Measurements from ENCODE around the gene ACD.
"Not testable (repeated sequence)": the region's sequence is repeated elsewhere in the genome, so short reads cannot be mapped to it uniquely, and the experiment has no call there.

Gene ACD

GRCh38 chr16:67659675-67660563 is at the start of gene ACD:
ACD (minus strand) TSS chr16:67660260; CDS start chr16:67660220, 40 bp downstream.
- peak; percentile 87 for DNase-seq

DNA sequence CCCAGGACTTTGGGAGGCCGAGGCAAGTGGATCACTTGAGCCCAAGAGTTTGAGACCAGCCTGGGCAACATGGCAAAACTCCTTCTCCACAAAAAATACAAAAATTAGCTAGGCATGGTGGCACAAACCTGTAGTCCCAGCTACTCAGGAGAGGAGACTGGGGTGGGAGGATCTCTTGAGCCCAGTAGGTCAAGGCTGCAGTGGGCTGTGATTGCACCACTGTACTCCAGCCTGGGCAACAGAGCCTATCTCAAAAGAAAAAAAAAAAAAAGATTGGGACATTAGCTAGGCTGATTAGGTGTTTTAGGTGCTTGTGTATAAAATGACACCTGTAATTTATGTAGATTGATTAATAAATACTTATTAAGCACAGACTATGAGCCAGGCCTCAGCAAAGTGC is 49.0 kb upstream of the ACD start:
- DNase-seq: no peak

DNA sequence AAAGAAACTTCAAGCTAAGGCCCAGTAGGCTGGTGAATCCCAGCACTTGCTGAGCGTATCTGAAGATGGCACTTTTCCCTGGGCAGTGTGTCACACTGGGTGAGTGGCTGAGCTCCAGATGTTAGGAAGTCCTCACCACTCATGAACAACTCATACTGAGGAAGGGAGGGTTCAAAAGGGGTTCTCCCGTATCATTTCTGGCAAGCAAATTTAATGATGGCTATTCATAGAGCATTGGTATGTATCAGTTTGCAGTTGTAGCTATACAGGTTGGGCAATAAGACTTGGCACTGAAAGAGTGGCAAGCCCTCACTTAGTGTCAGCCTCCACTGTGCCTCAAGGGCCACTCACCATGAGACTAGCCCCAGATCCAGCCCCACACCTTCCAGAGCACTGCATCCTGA is 48.3 kb upstream of the ACD start:
- no peak for DNase-seq

- no peak for DNase-seq
These were observed 47.7 kb upstream of the ACD start for GRCh38 chr16:67707790-67708189.

DNA sequence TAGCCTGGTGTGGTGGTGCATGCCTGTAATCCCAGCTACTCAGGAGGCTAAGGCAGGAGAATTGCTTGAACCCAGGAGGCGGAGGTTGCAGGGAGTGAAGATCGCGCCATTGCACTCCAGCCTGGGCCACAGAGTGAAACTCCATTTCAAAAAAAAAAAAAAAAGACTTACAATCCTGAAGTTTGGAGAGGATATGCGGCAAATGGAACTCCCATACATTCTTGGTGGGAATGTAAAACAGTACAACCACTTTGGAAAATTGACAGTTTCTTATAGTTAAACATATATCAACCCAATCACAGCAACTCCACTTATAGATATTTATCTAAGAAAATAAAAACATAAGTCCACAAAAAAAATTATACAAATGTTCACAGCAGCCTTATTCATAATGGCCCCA is 47.1 kb upstream of the ACD start:
- no peak for DNase-seq

DNA sequence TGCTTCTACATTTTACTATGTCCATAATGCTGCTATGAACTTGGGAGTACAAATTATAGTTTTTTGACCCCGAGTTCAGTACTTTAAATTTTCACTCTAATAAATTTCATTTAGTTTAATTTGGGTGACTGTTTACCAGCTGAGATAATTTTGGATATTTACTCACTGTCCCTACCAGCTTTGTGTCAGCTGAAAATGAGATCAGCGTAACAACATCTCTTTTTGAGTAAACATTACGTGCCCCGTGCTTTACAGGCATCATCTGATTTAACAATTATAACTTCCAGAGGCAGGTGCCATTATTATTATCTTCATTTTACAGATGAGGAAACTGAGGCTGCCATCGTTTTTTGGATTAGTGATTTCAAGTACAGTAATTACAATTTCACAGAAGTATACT is 44.0 kb upstream of the ACD start:
- DNase-seq: no peak

GRCh38 chr16:67703626-67704025 is 43.6 kb upstream of the ACD start:
- DNase-seq: no peak

- DNase-seq: no peak
These were observed 42.1 kb upstream of the ACD start for GRCh38 chr16:67702130-67702529.

DNA sequence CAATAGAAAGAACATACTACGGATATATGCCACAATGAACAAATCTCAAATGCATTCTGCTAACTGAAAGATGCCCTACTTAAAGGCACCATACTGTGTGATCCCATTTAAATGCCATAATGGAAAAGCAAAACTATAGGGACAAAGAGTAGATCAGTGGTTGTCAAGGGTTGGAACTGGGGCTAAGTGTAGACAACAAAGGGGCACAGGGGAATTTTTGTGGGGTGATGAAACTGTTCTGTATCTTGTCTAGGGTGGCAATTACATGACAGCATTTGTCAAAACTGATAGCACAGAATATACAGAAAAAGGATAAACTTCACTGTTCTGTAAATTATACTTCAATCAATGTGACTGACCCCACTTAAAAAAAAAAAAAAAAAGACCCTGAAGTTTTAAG is 41.4 kb upstream of the ACD start:
- no peak for DNase-seq

DNA sequence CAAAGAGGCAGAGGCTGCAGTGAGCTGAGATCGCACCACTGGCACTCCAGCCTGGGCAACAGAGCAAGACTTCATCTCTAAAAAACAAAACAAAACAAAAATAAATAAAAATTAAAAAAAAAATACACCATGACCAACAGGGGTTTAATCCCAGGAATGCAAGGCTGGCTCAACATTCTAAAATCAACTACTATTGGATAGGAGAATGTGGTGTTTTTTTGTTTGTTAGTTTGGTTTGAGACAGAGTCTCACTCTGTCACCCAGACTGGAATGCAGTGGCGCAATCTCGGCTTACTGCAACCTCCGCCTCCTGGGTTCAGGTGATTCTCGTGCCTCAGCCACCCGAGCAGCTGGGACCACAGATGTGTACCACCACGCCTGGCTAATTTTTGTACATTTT is 39.2 kb upstream of the ACD start:
- no peak for DNase-seq

DNA sequence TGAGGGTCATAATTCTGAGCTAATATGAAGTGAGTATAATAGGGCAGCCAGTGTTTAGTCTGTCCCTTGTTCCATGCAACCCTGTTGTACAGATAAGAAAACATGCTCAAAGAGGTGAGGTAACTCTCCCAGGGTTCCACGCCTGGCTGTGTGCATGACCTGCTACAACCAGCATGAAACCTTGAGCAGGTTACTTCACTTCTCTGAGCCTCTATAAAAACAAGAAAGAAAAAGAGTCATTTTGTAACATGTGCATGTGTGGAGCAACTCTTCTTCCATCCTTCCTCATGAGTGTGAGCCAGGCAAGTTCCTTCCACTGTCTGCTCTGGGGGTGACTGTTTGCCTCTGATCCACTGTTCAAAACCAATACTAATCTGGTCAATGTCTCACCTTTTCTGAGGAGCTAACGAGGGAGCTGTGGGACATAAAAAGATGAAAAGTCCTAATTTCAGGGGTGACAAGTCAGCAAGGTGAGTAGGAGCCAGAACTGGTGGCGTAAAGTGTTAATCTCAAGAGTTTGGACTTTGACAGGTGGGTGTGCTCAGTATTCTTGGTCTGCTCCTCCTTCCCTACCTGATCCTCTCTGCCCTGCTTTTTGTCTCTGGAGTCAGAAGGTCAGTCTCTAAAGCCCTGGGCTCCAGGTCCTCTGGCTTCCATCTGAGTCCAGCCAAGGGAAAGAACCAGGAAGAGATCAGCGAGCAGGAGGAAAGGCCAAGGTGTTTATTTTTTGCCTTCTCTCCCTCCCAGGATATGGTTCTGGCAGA is 37.5 kb upstream of the ACD start:
- no peak for DNase-seq

- no peak for DNase-seq
These were observed 34.6 kb upstream of the ACD start for GRCh38 chr16:67694611-67695010.

DNA sequence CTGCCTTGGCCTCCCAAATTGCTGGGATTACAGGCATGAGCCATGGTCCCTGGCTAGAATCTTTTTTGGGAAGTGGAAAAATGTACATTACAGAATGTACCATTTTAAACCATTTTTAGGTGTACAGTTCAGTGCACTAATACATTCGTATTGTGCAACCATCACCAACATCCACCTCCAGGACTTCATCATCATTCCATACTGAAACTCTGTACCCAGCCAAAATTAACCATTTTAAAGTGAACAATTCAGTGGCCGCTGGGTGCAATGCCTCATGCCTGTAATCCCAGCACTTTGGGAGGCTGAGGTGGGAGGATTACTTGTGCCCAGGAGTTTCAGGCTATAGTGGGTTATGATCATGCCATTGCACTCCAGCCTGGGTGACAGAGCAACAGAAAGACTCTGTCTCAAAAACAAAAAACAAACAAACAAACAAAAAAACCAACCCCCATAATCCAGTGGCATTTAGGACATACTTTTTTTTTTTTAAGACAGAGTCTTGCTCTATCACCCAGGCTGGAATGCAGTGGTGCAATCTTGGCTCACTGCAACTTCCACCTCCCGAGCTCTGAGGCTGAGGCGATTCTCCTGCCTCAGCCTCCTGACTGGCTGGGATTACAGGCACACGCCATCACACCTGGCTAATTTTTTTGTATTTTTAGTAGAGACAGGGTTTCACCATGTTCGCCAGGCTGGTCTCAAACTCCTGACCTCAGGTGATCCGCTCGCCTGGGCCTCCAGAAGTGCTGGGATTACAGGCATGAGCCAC is 33.6 kb upstream of the ACD start:
- DNase-seq: not testable (repeated sequence)

GRCh38 chr16:67685388-67686112 is 25.5 kb upstream of the ACD start:
- DNase-seq: no peak

DNA sequence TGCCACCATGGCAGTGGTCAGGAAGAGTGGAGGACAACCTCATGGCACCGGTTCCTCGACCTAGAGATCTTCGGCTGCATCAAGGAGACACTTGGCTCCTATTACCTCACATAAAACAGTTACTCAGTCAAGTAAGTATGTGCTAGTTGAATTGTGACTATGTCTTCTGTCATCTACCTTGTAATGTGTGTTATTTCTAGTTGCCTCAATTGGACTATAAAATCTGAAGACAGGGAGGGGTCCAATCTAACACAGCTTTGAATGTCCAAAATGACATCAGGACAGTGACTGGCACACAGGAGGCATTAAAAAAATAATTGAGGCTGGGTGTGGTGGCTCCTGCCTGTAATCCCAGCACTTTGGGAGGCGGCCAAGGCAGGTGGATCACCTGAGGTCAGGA is 23.7 kb upstream of the ACD start:
- no peak for DNase-seq

DNA sequence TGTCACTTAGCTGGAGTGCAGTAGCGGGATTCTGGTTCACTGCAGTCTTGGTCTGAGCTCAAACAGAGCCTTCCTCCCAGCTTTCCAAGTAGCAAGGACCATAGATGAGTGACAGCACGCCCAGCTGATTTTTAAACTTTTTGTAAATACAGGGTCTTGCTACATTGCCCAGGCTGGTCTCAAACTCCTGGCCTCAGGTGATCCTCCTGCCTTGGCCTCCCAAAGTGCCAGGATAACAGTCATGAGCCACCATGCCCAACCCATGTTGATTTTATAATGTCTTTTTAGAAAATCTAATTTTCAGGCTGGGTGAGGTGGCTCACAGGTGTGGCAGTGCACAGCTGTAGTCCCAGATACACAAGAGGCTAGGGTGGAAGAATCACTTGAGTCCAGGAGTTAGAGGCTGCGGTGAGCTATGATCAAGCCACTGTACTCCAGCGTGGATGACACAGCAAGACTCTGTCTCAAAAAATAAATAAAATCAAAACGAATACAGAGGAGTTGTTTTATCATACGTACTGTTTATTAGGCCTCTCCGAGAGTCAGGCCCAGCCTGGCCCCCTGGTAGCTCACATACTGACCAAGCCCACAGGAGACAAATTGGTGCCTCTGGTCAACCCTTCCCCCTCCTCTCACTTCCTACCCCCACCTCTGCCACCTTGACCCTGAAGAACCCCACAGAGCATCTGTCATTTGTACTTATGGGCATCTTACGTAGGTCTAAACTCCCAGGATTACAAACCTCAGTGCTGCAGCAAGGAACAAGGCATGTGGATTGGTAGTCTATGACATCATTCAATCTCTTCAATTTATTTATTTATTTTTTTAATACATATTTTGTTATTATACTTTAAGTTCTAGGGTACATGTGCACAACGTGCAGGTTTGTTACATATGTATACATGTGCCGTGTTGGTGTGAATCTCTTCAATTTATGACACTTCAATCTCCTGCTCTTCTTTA is 20.2 kb upstream of the ACD start:
- no peak for DNase-seq

DNA sequence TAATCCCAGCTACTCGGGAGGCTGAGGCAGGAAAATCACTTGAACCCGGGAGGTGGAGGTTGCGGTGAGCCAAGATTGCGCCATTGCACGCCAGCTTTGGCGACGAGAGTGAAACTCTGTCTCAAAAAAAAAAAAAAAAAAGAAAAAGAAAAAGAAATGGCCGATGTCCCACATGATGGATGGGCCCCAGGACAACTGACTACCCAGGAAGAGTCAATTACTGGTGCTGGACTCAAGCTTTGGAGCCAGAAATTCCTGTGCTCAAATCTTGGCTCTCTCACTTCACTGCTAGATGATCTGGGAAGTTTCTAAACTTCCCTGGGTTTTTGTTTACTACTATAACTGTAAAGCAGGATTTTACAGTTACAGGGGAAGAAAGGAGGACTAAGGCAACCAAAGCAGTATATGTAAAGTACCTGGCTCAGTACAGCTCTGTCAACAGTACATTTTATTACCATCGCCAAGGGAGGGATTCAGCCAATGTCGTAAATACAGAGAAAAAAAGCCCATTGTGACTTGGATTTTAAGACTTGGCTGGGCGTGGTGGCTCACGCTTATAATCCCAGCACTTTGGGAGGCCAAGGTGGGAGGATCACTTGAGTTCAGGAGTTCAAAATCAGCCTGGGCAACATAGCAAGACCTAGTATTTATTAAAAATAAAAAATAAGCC is 18.4 kb upstream of the ACD start:
- no peak for DNase-seq

DNA sequence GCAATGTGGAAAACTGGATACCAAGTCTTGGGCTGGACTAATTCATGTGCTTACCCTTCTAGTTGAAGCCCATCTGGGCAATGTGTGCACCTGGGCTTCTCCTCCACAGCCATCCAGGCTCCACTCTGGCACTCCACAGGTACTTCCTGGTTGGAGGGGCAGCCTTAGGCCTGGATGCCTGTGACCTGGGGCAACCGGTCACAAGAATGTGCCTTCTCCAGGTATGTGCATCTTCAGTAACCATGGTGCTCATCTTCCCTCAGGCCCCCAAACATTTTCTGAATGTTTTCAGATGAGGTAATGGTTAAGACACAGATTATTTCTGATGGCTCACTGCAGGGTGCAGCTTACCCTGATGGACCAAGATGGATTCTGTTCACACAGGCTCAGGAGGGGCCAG is 17.7 kb upstream of the ACD start:
- DNase-seq: no peak

- DNase-seq: no peak
These were observed 16.9 kb upstream of the ACD start for GRCh38 chr16:67676939-67677338.

DNA sequence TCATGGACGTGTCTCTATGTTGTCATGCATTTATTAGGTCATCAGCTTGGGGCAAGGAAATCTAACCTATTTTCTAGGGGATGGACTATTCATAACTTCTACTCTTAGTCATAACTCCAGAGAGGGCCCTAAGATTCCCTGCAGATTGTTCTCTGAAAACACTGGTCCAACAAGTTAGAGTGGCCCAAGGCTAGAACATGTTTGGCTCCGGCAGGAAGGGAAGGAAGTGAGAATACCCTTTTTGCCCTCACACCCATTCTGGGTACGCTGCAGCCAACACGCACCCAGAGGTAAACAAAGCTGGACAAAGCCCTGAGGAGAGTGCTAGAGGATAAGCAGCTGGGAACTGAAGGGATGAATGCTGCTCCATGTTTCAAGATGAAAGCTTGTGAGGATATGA is 16.5 kb upstream of the ACD start:
- no peak for DNase-seq

GRCh38 chr16:67675999-67676398 is 15.9 kb upstream of the ACD start:
- no peak for DNase-seq

Data from activated CD4-positive, alpha-beta T cell treated with anti-CD3 and anti-CD28 coated beads for 1 hour (primary cell).